Upper lobe of left lung (tissue), 6 donors: ENCODE data around the gene DRC7. TPM values are rescaled to one million over a fixed set of nuclear protein-coding genes. Genes with fewer than 3 reads are reported as not detected.
A peak's percentile ranks its signal among the peaks of the same experiment; 100 is the strongest.

Source experiments
- ATAC-seq, 2 donors: fragments of 200-7000 bp; cut with Tn5 transposase; one replicate each; pipeline ENCODE4 v1.9.1; 2022; ENCODE audit warnings: mild to moderate bottlenecking in 2 of 2, moderate library complexity in 2 of 2; ENCODE audit not compliant: low FRiP score in 2 of 2
- DNase-seq, 2 donors: peaks; one replicate each; pipeline ENCODE4 v3.0.0-alpha.2; 2019 to 2020
- H3K27ac ChIP-seq, 4 donors: fragments of 200-600 bp; sonication (generic); one replicate each; pipeline ENCODE4 v1.5.1; 2016 to 2019
- H3K27me3 ChIP-seq, 4 donors: fragments of 200-600 bp; sonication (generic); one replicate each; pipeline ENCODE4 v1.5.1; 2017 to 2019
- H3K36me3 ChIP-seq, 4 donors: fragments of 200-600 bp; sonication (generic); one replicate each; pipeline ENCODE4 v1.5.1; 2016 to 2019
- H3K4me1 ChIP-seq, 4 donors: fragments of 200-600 bp; sonication (generic); one replicate each; pipeline ENCODE4 v1.5.1; 2018 to 2019
- H3K4me3 ChIP-seq, 4 donors: fragments of 200-600 bp; sonication (generic); one replicate each; pipeline ENCODE4 v1.5.1; 2017 to 2019; ENCODE audit warnings: mild to moderate bottlenecking in 2 of 4, moderate library complexity in 1 of 4
- H3K9me3 ChIP-seq, 4 donors: fragments of 200-600 bp; sonication (generic); one replicate each; pipeline ENCODE4 v1.5.1; 2018 to 2019
- CTCF ChIP-seq, 6 experiments: fragments of 450-650 bp in 4 of 6; fragments of 200-600 bp in 2 of 6; sonication (generic) in 2 of 6; IDR thresholded peaks; one replicate each; pipeline ENCODE4 v1.5.1; 2016 to 2019; ENCODE audit warnings: antibody characterized with exemption in 6 of 6
- EP300 ChIP-seq, 4 donors: sonication (generic); formaldehyde crosslinking; IDR thresholded peaks; one replicate each; pipeline ENCODE4 v1.5.1; 2017; ENCODE audit warnings: antibody characterized with exemption in 4 of 4, control low read depth in 2 of 4
- POLR2A ChIP-seq, 4 donors: fragments of 450-650 bp; IDR thresholded peaks; one replicate each; pipeline ENCODE4 v1.5.1; 2016 to 2017; ENCODE audit warnings: antibody characterized with exemption in 4 of 4, mild to moderate bottlenecking in 2 of 4
- POLR2AphosphoS5 ChIP-seq, 2 donors: sonication (generic); formaldehyde crosslinking; IDR thresholded peaks; one replicate each; pipeline ENCODE4 v1.5.1; 2017; ENCODE audit warnings: antibody characterized with exemption in 2 of 2
- WGBS, 2 donors: methylation state at CpG; one replicate each; pipeline ENCODE4 v1.1.5; 2017 to 2018; 5-methylcytosine and 5-hydroxymethylcytosine counted together
- total RNA-seq, 6 donors: library from RNA; depleted of rRNA in 4 of 6; stranded (reverse); fragments of >200 nt in 4 of 6; gene quantifications; one replicate each; pipeline versions ENCODE4 v1.1.0 to v1.2.1, GENCODE V29; 2016 to 2021
- donor health status: DM: no; HTN: no; CAD: no; lungs with moderate emphysema.
- donor health status: DM: no; HTN: yes; CAD: no; lungs with severe emphysema.

The DRC7 gene
- total RNA-seq, 6 donors from 2014 or later: 1.2 to 15.9 (median 7.8) TPM

- WGBS, 2 donors: 85 to 88% methylated on average over 7 of the region's 7 CpGs
- Histone ChIP-seq H3K27me3 (no peaks in the 10 kb centered on the region), H3K4me1 (peaks cover 25 to 41% (median 30%) of the 10 kb centered on the region in 4 donors), H3K27ac (no peak overlapping the region), H3K36me3 (peaks cover 0 to 44% (median 23%) of the 10 kb centered on the region in 4 donors), H3K9me3 (no peaks in the 10 kb centered on the region), H3K4me3 (no peak overlapping the region)
- ATAC-seq (no peak), DNase-seq (no peak)
- TF ChIP-seq POLR2AphosphoS5 (IDR thresholded peaks at IDR 0.05) (no peak), EP300 (IDR thresholded peaks at IDR 0.05) (no peak), POLR2A (IDR thresholded peaks at IDR 0.05) (no peak), CTCF (IDR thresholded peaks at IDR 0.05) (no peak)
Measured at GRCh38 chr16:57649846-57650245, 44.8 kb upstream of the DRC7 start.

- H3K27me3 ChIP-seq: no peaks in the 10 kb centered on the region
- TF ChIP-seq POLR2AphosphoS5 (IDR thresholded peaks at IDR 0.05) (no peak), EP300 (IDR thresholded peaks at IDR 0.05) (no peak), CTCF (IDR thresholded peaks at IDR 0.05) (no peak), POLR2A (IDR thresholded peaks at IDR 0.05) (no peak)
- 88 to 92% methylated on average over 9 to 10 of the region's 10 CpGs for WGBS, 2 donors
- H3K36me3 ChIP-seq: peaks cover 0 to 59% (median 28%) of the 10 kb centered on the region in 4 donors
- no peak overlapping the region for H3K27ac ChIP-seq
- no peak for ATAC-seq
- no peak overlapping the region for H3K4me3 ChIP-seq
- peaks cover 14 to 23% (median 22%) of the 10 kb centered on the region in 4 donors for H3K4me1 ChIP-seq
- H3K9me3 ChIP-seq: no peaks in the 10 kb centered on the region
- no peak for DNase-seq
Measured at GRCh38 chr16:57651344-57652333, 43.0 kb upstream of the DRC7 start.

DNA sequence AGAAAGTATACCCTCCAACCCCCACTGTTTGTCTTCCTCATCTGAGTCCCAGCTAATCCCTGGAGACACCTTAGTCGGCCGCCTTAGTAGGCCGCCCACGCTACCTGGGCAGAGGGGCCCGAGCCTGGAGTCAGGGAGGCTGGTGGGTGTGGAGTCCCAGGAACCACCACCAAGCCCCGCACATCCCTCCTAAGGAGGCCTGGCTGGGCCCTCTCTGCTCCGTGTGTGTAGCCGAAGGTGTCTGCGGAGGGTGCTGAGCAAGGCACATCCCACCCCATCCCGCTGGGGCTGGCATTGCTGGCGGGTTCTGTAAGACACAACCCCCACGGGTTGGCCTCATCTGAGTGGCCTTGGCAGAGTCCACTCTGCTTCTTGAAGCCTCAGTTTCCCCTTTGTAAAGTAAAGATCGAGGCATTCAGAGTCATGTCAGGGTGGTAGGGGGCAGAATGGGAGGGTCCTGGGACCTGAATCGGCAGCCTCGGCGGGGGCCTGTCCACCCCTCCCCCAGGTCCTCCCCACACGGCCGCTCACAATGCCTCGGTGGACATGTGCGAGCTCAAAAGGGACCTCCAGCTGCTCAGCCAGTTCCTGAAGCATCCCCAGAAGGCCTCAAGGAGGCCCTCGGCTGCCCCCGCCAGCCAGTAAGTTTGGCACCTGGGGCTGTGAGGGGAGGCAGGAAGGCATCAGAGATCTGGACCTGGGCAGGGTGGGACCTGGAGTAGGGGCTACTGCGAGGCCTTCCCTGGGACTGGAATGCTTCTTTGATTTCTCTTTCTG lies 41.7 kb upstream of the DRC7 start:
- H3K9me3 ChIP-seq: no peaks in the 10 kb centered on the region
- 89 to 92% methylated on average over 13 to 23 of the region's 23 CpGs for WGBS, 2 donors
- peaks cover 8 to 11% (median 10%) of the 10 kb centered on the region in 4 donors for H3K4me1 ChIP-seq
- ATAC-seq (no peak), DNase-seq (peak in 1 of 2 donors; percentile 63)
- no peak overlapping the region for H3K4me3 ChIP-seq
- no peak overlapping the region for H3K27ac ChIP-seq
- TF ChIP-seq CTCF (IDR thresholded peaks at IDR 0.05) (no peak), POLR2AphosphoS5 (IDR thresholded peaks at IDR 0.05) (no peak), EP300 (IDR thresholded peaks at IDR 0.05) (no peak), POLR2A (IDR thresholded peaks at IDR 0.05) (no peak)
- H3K36me3 ChIP-seq: peaks cover 0 to 69% (median 35%) of the 10 kb centered on the region in 4 donors
- H3K27me3 ChIP-seq: no peaks in the 10 kb centered on the region

DNA sequence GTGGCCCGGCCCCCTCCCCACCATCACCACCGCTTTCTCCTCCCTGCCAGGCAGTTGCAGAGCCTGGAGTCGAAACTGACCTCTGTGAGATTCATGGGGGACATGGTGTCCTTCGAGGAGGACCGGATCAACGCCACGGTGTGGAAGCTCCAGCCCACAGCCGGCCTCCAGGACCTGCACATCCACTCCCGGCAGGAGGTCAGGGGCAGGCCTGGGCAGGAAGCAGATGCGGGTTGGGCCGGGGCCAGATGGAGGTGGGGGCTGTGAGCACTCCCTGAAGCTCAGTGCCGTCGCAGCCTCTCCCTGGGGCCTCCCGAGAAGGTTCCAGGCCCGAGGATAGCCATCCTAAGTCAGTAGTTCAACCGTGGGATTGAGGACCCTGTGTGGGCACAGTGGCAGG lies 40.7 kb upstream of the DRC7 start:
- DNase-seq (peak in 1 of 2 donors; percentile 79), ATAC-seq (no peak)
- Histone ChIP-seq H3K4me1 (peaks cover 0 to under 1% (median 0%) of the 10 kb centered on the region in 4 donors), H3K36me3 (peaks cover 0 to 79% (median 39%) of the 10 kb centered on the region in 4 donors), H3K27ac (no peak overlapping the region), H3K9me3 (no peaks in the 10 kb centered on the region), H3K27me3 (no peaks in the 10 kb centered on the region), H3K4me3 (no peak overlapping the region)
- TF ChIP-seq EP300 (IDR thresholded peaks at IDR 0.05) (no peak), POLR2A (IDR thresholded peaks at IDR 0.05) (no peak), CTCF (IDR thresholded peaks at IDR 0.05) (no peak), POLR2AphosphoS5 (IDR thresholded peaks at IDR 0.05) (no peak)
- WGBS, 2 donors: 38 to 78% methylated on average over 3 to 16 of the region's 16 CpGs
